Measurements from ENCODE around the gene DOCK11.

- TF ChIP-seq POLR2A (IDR thresholded peaks at IDR 0.05), result no peak
- TF ChIP-seq CTCF (IDR thresholded peaks at IDR 0.05), result no peak
- TF ChIP-seq EP300 (IDR thresholded peaks at IDR 0.05), result no peak
Observed at GRCh38 chrX:118677318-118677717, 181.7 kb downstream of the DOCK11 start.
